HCT116 (cell line): Measurements from ENCODE around the gene KNOP1. TPM values are rescaled to one million over a fixed set of nuclear protein-coding genes. Genes with fewer than 3 reads are reported as not detected.

Experiments
- ATAC-seq: fragments of 200-7000 bp; cut with Tn5 transposase; 2 replicates; pipeline ENCODE4 v1.9.1; 2020; ENCODE audit warnings: mild to moderate bottlenecking, moderate library complexity
- BruUV-seq: library from RNA; stranded (reverse); fragments of 400-500 nt; replicated peaks from 2 replicates; lab custom pipeline; 2021; lab: Mats Ljungman, UMichigan
- CTCF ChIA-PET: fragments of 300-600 bp; sonication (Branson Sonifier 250); formaldehyde crosslinking; loops from one replicate; lab custom pipeline; 2021; ENCODE audit warnings: antibody characterized with exemption; lab: Charles Lee
- POLR2A ChIA-PET: fragments of 300-600, 350-600 bp; sonication (Branson Sonifier 250); formaldehyde crosslinking; loops from one replicate; lab custom pipeline; 2021; ENCODE audit warnings: antibody characterized with exemption; lab: Charles Lee
- RAD21 ChIA-PET, 2 experiments: fragments of 300-600 bp; sonication (Branson Sonifier 250); formaldehyde crosslinking; loops; one replicate each; lab custom pipeline; 2023; ENCODE audit warnings: low total read pairs in 2 of 2; ENCODE audit not compliant: uncharacterized antibody in 2 of 2, unreplicated experiment in 2 of 2, low non-redundant PET in 1 of 2; lab: Charles Lee
- DNase-seq: peaks from one replicate; pipeline ENCODE4 v3.0.0-alpha.2; 2010; ENCODE audit warnings: low read depth, low spot score
- H2AFZ ChIP-seq: fragments of 200-600 bp; shearing (Covaris generic), sonication (generic); 2 replicates; pipeline ENCODE4 v1.6.1; 2017; ENCODE audit warnings: low read depth, mixed run types, mixed read lengths, antibody characterized with exemption, low read length; ENCODE audit not compliant: poor library complexity, severe bottlenecking
- H3K27ac ChIP-seq: 2 replicates; pipeline ENCODE4 v1.5.1; 2012; ENCODE audit warnings: low read depth, low read length
- H3K27me3 ChIP-seq: fragments of 200-600 bp; sonication (generic); 2 replicates; pipeline ENCODE4 v1.6.1; 2016; ENCODE audit warnings: mixed run types, low read length, mixed read lengths; ENCODE audit not compliant: insufficient read depth
- H3K36me3 ChIP-seq, 2 experiments: fragments of 200-500 bp in 1 of 2; fragments of 200-600 bp in 1 of 2; sonication (Bioruptor generic) in 1 of 2; sonication (generic) in 1 of 2; 2 replicates each; pipeline versions ENCODE4 v1.5.1 to v1.6.1; 2014 to 2016; ENCODE audit warnings: low read length in 2 of 2, inconsistent platforms in 1 of 2, mixed read lengths in 1 of 2, mixed run types in 1 of 2; ENCODE audit not compliant: insufficient read depth in 2 of 2, control insufficient read depth in 1 of 2
- H3K4me1 ChIP-seq, 2 experiments: fragments of 200-600 bp in 1 of 2; sonication (generic) in 1 of 2; 2 replicates each; pipeline versions ENCODE4 v1.5.1 to v1.6.1; 2012 to 2017; ENCODE audit warnings: low read length in 2 of 2, inconsistent platforms in 1 of 2, mild to moderate bottlenecking in 1 of 2, mixed read lengths in 1 of 2, mixed run types in 1 of 2, moderate library complexity in 1 of 2; ENCODE audit not compliant: insufficient read depth in 2 of 2, control insufficient read depth in 1 of 2
- H3K4me2 ChIP-seq: fragments of 200-600 bp; sonication (generic); 2 replicates; pipeline ENCODE4 v1.6.1; 2017; ENCODE audit warnings: mixed run types, low read length, mixed read lengths
- H3K4me3 ChIP-seq, 2 experiments: fragments of 200-600 bp in 1 of 2; sonication (generic) in 1 of 2; replicated peaks in 1 of 2; 2 replicates each; pipeline ENCODE4 v1.5.1; 2011 to 2016; ENCODE audit warnings: low read length in 2 of 2, control low read depth in 1 of 2, low read depth in 1 of 2, mild to moderate bottlenecking in 1 of 2, mixed read lengths in 1 of 2, mixed run types in 1 of 2
- H3K79me2 ChIP-seq: fragments of 200-600 bp; sonication (generic); 2 replicates; pipeline ENCODE4 v1.6.1; 2017; ENCODE audit warnings: mild to moderate bottlenecking, mixed run types, low read length, moderate library complexity, mixed read lengths; ENCODE audit not compliant: insufficient read depth
- H3K9ac ChIP-seq: fragments of 200-600 bp; sonication (generic); 2 replicates; pipeline ENCODE4 v1.6.1; 2016; ENCODE audit warnings: low read length, mixed read lengths
- H3K9me2 ChIP-seq: fragments of 200-600 bp; sonication (generic), shearing (Covaris generic); 2 replicates; pipeline ENCODE4 v1.6.1; 2017; ENCODE audit warnings: mixed run types, mild to moderate bottlenecking, moderate library complexity; ENCODE audit not compliant: insufficient read depth
- H3K9me3 ChIP-seq, 2 experiments: fragments of 200-500 bp in 1 of 2; fragments of 200-600 bp in 1 of 2; sonication (Bioruptor generic) in 1 of 2; sonication (generic) in 1 of 2; 2 replicates each; pipeline ENCODE4 v1.6.1; 2014 to 2017; ENCODE audit warnings: low read length in 2 of 2, mixed read lengths in 2 of 2, inconsistent platforms in 1 of 2, low read depth in 1 of 2, mild to moderate bottlenecking in 1 of 2, mixed run types in 1 of 2, moderate library complexity in 1 of 2; ENCODE audit not compliant: control insufficient read depth in 1 of 2, insufficient read depth in 1 of 2
- H4K20me1 ChIP-seq: fragments of 200-600 bp; sonication (generic), shearing (Covaris generic); 2 replicates; pipeline ENCODE4 v1.6.1; 2017; ENCODE audit warnings: mixed run types, mild to moderate bottlenecking, moderate library complexity; ENCODE audit not compliant: insufficient read depth
- ATF3 ChIP-seq: IDR thresholded peaks from 2 replicates; pipeline ENCODE4 v1.6.1; 2012
- CBX3 ChIP-seq: IDR thresholded peaks from 2 replicates; pipeline ENCODE4 v1.6.1; 2012; ENCODE audit warnings: low read depth
- CTCF ChIP-seq, 3 experiments: fragments of 200-600 bp in 1 of 3; sonication (generic) in 1 of 3; IDR thresholded peaks in 2 of 3; conservative IDR thresholded peaks in 1 of 3; 2 replicates each; pipeline ENCODE4 v1.5.1; 2012 to 2017; ENCODE audit warnings: low read depth in 2 of 3, low read length in 2 of 3, antibody characterized with exemption in 1 of 3, borderline replicate concordance in 1 of 3, control low read depth in 1 of 3, mild to moderate bottlenecking in 1 of 3, mixed read lengths in 1 of 3, mixed run types in 1 of 3, moderate library complexity in 1 of 3; ENCODE audit not compliant: insufficient read depth in 1 of 3
- ELF1 ChIP-seq: IDR thresholded peaks from 2 replicates; pipeline ENCODE4 v1.6.1; 2012; ENCODE audit warnings: low read depth, borderline replicate concordance
- EZH2 ChIP-seq: fragments of 200-600 bp; sonication (generic); IDR thresholded peaks from 2 replicates; pipeline ENCODE4 v1.6.1; 2017; ENCODE audit warnings: antibody characterized with exemption, mixed run types
- EZH2phosphoT487 ChIP-seq: fragments of 200-600 bp; IDR thresholded peaks from 2 replicates; pipeline ENCODE4 v1.6.1; 2018; ENCODE audit warnings: antibody characterized with exemption, borderline replicate concordance
- FOSL1 ChIP-seq: IDR thresholded peaks from 2 replicates; pipeline ENCODE4 v1.6.1; 2012; ENCODE audit warnings: low read depth
- JUND ChIP-seq: IDR thresholded peaks from 2 replicates; pipeline ENCODE4 v1.6.1; 2012
- POLR2A ChIP-seq: IDR thresholded peaks from 2 replicates; pipeline ENCODE4 v1.7.0; 2011; ENCODE audit warnings: borderline replicate concordance; ENCODE audit not compliant: insufficient read depth, insufficient read length; ENCODE audit errors: extremely low read depth
- POLR2AphosphoS5 ChIP-seq: IDR thresholded peaks from 2 replicates; pipeline ENCODE4 v1.6.1; 2011; ENCODE audit warnings: mild to moderate bottlenecking, low read depth, low read length, moderate library complexity
- RAD21 ChIP-seq: IDR thresholded peaks from 2 replicates; pipeline ENCODE4 v1.6.1; 2012; ENCODE audit warnings: low read depth, mild to moderate bottlenecking
- REST ChIP-seq: IDR thresholded peaks from 2 replicates; pipeline ENCODE4 v1.6.1; 2012; ENCODE audit warnings: low read depth
- SP1 ChIP-seq: IDR thresholded peaks from 2 replicates; pipeline ENCODE4 v1.6.1; 2012; ENCODE audit warnings: low read depth
- SRF ChIP-seq: IDR thresholded peaks from 2 replicates; pipeline ENCODE4 v1.6.1; 2012; ENCODE audit warnings: low read depth
- ZBTB33 ChIP-seq: IDR thresholded peaks from 2 replicates; pipeline ENCODE4 v1.6.1; 2011; ENCODE audit warnings: mild to moderate bottlenecking, low read length, moderate library complexity; ENCODE audit not compliant: insufficient replicate concordance; ENCODE audit errors: extremely low read depth
- ZFX ChIP-seq: fragments of 450-650 bp; IDR thresholded peaks from 2 replicates; pipeline ENCODE4 v1.6.1; 2017
- ZNF274 ChIP-seq: fragments of 200-500 bp; sonication (Bioruptor generic); IDR thresholded peaks from 2 replicates; pipeline ENCODE4 v1.6.1; 2014; ENCODE audit warnings: mild to moderate bottlenecking, low read depth, low read length, inconsistent platforms
- intact Hi-C: fragments of 100-400 bp; cut with micrococcal nuclease; formaldehyde crosslinking; loops from 2 replicates; pipeline ENCODE4 v1.10.0; 2022
- total RNA-seq: library from RNA; stranded (reverse); gene quantifications from one replicate; pipeline ENCODE4 v1.2.1, GENCODE V29; 2021; ENCODE audit not compliant: unreplicated experiment

KNOP1 gene
- total RNA-seq, 1 experiment from 2014 or later, result 34.6 TPM

- RAD21 ChIA-PET, result no interaction called here
- H3K4me1 ChIP-seq, result peaks cover 4 to 22% of the 10 kb centered on the region in 2 experiments; a peak in 3 of 4 replicates
- no peak for TF ChIP-seq ZNF274
- no peak for TF ChIP-seq ZBTB33
- no peak for TF ChIP-seq RAD21
- no peak for TF ChIP-seq EZH2
- TF ChIP-seq REST, result no peak
- TF ChIP-seq POLR2A, result no peak
- no peak for TF ChIP-seq SRF
- TF ChIP-seq ELF1, result no peak
- no peak for TF ChIP-seq EZH2phosphoT487
- TF ChIP-seq FOSL1, result no peak
- TF ChIP-seq JUND, result no peak
- TF ChIP-seq ATF3, result no peak
- no peak for TF ChIP-seq ZFX
- no peak for TF ChIP-seq POLR2AphosphoS5
- TF ChIP-seq CTCF (IDR thresholded peaks at IDR 0.05 in 2 of 3, conservative IDR thresholded peaks at IDR 0.05 in 1 of 3; ENCODE audit: borderline replicate concordance in 1 of 3, insufficient read depth in 1 of 3, low read depth in 2 of 3, low read length in 2 of 3), result no peak
- no peak for TF ChIP-seq SP1
- TF ChIP-seq CBX3, result no peak
- H2AFZ ChIP-seq, result no peak overlapping the region
- H3K36me3 ChIP-seq, result peaks cover 36 to 38% of the 10 kb centered on the region in 2 experiments
- no peaks in the 10 kb centered on the region for H3K9me2 ChIP-seq
- H3K79me2 ChIP-seq, result peaks cover 26% of the 10 kb centered on the region; the same call in 1 of the 2 replicates
- H3K9me3 ChIP-seq, result no peaks in the 10 kb centered on the region
- no peak for DNase-seq
- no peak for ATAC-seq
- H3K27ac ChIP-seq, result no peak overlapping the region
- no peaks in the 10 kb centered on the region for H3K27me3 ChIP-seq
- POLR2A ChIA-PET, result no interaction called here
- CTCF ChIA-PET, result interaction anchor here (0.5 kb wide), 1 partner anchor 119 kb away, joined by 3 read pairs; no protein-coding TSS in a partner anchor
- TSS peak; percentile 10 for BruUV-seq
- H4K20me1 ChIP-seq, result no peaks in the 10 kb centered on the region
- no peak overlapping the region for H3K4me2 ChIP-seq
- no peak overlapping the region for H3K4me3 ChIP-seq
- intact Hi-C loops, result no loop called here
- H3K9ac ChIP-seq, result no peak overlapping the region
Measured at GRCh38 chr16:19703172-19703889, 14.7 kb downstream of the KNOP1 start.
